LNCAP (cell line): Measurements from ENCODE around the gene FOSB.

Experiments
- TF ChIP-seq, protein P1 (sequence below): fragments of 450-650 bp; IDR thresholded peaks from 2 replicates; pipeline ENCODE4 v1.5.1; 2017; ENCODE audit warnings: mild to moderate bottlenecking

Gene FOSB

DNA sequence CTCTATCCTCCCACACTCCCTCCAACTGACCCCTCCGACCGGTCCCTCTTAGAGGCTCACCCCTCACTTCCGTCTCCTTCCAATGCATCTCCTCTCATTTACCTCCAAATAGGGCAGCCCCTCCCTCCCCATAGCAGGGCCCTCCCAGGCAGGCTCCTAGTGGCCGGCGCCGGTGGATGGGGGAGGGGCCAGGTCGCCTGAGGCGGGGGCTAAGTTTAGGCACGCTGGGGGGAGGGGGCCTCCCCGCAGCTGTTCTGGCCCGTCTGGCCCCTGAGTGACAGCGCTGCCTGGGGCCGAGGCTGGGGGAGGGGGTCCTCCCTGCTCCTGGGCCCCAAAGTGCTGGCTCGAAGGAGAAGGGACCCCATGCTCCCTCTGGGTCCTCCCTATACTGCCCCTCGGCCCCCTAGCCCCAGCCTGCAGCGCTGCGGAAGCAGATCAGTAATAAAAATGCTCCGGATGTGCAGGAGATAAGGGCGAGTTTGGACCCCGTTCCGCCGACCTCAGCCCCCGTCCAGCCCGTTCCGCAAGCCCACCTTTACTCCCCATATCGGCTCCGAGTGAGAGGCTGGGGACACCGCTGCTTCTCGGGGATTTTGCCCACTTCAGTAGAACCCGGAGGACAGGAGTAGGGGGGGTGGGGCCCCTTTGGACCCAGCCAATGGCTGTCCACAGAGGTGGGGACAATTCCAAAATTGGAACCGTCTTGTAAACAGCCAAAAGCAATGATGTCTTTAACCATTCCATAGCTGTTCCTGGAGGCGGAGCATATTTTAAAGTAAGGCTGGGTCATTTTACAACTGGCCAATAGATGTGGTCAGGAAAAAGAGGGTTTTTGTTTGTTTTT lies 25.1 kb downstream of the FOSB start:
- TF ChIP-seq, protein P1, sequence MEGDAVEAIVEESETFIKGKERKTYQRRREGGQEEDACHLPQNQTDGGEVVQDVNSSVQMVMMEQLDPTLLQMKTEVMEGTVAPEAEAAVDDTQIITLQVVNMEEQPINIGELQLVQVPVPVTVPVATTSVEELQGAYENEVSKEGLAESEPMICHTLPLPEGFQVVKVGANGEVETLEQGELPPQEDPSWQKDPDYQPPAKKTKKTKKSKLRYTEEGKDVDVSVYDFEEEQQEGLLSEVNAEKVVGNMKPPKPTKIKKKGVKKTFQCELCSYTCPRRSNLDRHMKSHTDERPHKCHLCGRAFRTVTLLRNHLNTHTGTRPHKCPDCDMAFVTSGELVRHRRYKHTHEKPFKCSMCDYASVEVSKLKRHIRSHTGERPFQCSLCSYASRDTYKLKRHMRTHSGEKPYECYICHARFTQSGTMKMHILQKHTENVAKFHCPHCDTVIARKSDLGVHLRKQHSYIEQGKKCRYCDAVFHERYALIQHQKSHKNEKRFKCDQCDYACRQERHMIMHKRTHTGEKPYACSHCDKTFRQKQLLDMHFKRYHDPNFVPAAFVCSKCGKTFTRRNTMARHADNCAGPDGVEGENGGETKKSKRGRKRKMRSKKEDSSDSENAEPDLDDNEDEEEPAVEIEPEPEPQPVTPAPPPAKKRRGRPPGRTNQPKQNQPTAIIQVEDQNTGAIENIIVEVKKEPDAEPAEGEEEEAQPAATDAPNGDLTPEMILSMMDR = no peak

DNA sequence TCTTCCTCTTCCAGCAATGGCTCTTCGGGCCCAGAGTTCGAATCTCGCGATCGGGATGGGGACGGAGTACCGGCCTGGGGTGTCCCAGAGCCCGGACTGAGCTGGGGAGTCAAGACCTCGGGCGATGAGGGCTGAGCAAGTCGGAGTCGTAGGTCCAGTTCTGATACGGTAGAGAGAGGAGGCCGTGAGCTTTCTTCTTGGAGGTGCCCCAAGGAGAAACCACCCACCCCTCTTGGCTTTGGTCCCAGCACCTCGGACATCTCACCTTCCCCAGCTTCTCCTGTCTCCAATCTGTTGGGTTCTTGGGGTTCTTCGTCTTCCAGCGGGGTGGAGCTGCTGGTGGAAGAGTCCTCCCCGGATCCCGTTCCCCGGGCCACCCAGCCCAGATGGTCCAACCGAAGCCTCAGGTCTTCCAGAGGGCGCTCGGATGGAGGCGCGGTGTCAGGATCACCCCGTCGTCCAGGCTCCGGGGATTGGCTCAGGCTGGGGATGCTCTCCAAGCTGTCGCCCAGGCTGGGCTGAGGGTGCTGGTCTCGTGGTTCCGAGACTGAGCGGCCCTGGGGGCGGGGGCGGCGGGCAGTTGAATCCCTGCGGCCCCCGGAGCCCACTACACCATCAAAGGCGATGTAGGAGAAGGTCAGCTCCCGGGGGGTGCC lies 26.6 kb downstream of the FOSB start:
- TF ChIP-seq, protein P1 = no peak

DNA sequence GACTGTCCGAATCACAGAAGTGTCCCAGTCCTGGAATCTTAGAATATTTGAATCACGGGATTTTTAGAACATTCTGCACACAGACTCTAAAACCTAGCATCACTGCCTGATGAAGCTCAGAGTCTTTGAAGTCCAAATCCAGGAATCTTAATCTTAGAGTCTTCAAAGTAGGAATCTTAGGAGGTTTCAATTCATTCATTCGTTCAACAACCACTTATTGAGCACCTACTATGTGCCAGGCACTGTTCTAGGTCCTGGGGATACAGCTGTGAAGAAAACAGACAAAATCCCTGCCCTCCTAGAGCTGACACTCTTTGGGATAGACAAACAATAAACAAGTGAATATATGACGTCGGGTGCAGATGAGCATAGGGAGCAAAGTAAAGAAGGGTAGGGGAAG lies 27.4 kb downstream of the FOSB start:
- TF ChIP-seq, protein P1 = no peak

DNA sequence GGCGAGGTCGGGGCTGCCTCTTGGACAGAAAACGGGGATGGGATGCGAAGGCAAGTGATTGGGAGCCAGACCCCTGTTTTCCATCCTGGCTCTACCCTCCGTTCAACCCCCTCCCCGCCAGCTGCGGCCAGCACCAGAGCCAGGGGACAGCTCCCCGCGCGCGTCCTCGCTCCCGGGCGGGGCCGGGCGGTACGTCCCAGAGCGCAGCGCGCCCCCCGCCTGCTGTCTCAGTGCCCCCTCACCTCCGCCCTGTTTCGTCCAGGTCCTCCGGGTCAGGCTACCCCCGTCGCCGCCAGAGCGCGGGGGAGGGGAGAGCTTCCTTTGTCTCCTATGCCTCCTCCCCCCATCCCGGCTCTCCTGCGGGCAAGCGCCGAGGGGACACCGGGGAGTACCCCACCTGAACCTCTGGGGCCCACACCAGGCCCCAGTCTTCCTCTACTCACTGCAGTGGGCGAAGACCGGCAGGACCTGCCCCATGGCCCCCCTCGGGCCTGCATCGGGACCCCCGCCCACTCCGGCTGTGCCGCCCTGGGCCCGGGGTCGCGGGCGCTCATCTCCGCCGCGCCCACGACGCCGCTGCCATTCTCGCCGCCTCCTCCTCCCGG lies 28.7 kb downstream of the FOSB start:
- TF ChIP-seq, protein P1 = no peak

DNA sequence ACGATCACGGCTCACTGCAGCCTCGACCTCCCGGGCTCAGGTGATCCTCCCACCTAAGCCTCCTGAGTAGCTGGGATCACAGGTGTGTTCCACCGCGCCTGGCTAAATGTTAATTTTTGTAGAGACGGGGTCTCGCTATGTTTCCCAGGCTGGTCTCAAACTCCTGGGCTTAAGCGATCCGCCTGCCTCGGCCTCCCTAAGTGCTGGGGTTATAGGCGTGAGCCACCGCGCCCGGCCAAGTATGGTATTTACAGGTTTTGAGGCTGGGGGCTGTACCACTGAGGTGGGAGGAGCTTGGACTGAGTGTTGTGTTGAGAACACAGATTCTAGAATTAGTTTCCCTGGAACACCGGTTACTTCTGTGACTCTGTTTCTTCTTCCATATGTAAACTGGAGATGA lies 30.0 kb downstream of the FOSB start:
- TF ChIP-seq, protein P1 = no peak

DNA sequence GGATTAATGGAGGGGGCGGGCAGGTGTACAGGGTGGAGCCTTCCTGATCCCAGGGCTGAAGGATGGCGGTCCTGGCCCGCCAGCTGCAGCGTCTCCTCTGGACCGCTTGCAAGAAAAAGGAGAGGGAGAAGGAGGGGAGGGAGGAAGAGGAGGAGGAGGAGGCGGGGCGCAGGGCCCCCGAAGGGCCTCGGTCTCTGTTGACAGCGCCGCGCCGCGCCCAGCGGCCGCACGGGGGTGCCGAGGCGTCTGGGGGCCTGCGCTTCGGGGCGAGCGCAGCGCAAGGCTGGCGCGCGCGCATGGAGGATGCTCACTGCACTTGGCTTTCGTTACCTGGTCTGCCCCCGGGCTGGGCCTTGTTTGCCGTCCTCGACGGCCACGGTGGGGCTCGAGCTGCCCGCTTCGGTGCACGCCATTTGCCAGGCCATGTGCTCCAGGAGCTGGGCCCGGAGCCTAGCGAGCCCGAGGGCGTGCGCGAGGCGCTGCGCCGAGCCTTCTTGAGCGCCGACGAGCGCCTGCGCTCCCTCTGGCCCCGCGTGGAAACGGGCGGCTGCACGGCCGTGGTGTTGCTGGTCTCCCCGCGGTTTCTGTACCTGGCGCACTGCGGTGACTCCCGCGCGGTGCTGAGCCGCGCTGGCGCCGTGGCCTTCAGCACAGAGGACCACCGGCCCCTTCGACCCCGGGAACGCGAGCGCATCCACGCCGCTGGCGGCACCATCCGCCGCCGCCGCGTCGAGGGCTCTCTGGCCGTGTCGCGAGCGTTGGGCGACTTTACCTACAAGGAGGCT lies 30.8 kb downstream of the FOSB start, which contains the start of gene PPM1N:
PPM1N (plus strand) TSS at position 33 of the 785 bp plus-strand sequence; CDS start at position 63, 30 bp downstream.
- TF ChIP-seq, protein P1 = no peak
